Parathyroid adenoma (tissue), 2 donors: ENCODE data around the gene MKKS.

Experiments used
- H2AFZ ChIP-seq: fragments of 300-600 bp; sonication (generic); one replicate; pipeline ENCODE4 v1.7.0; 2017; ENCODE audit warnings: antibody characterized with exemption, mild to moderate bottlenecking
- H3K27ac ChIP-seq: fragments of 300-600 bp; sonication (generic); one replicate; pipeline ENCODE4 v1.7.0; 2017
- H3K27me3 ChIP-seq: fragments of 300-600 bp; sonication (generic); one replicate; pipeline ENCODE4 v1.7.0; 2017; ENCODE audit warnings: low read length; ENCODE audit not compliant: control insufficient read depth, insufficient read depth
- H3K36me3 ChIP-seq: fragments of 300-600 bp; sonication (generic); one replicate; pipeline ENCODE4 v1.7.0; 2017; ENCODE audit warnings: low read length; ENCODE audit not compliant: control insufficient read depth, insufficient read depth
- H3K4me1 ChIP-seq: fragments of 300-600 bp; sonication (generic); one replicate; pipeline ENCODE4 v1.7.0; 2017; ENCODE audit warnings: control low read depth
- H3K4me2 ChIP-seq: fragments of 300-600 bp; sonication (generic); one replicate; pipeline ENCODE4 v1.7.0; 2017; ENCODE audit warnings: low read length
- H3K4me3 ChIP-seq: fragments of 300-600 bp; sonication (generic); one replicate; pipeline ENCODE4 v1.7.0; 2017; ENCODE audit warnings: low read depth, low read length
- H3K79me2 ChIP-seq: fragments of 300-600 bp; sonication (generic); one replicate; pipeline ENCODE4 v1.7.0; 2017; ENCODE audit warnings: control low read depth
- H3K9ac ChIP-seq: fragments of 300-600 bp; sonication (generic); one replicate; pipeline ENCODE4 v1.7.0; 2017; ENCODE audit warnings: mild to moderate bottlenecking
- H3K9me3 ChIP-seq: fragments of 300-600 bp; sonication (generic); one replicate; pipeline ENCODE4 v1.7.0; 2017; ENCODE audit warnings: low read length; ENCODE audit not compliant: control insufficient read depth
- TF ChIP-seq, protein P1 (sequence below): fragments of 300-600 bp; sonication (generic); IDR thresholded peaks from one replicate; pipeline ENCODE4 v1.7.0; 2017; ENCODE audit warnings: antibody characterized with exemption, mild to moderate bottlenecking
- donor health status: primary hyperparathyroidism.

Gene MKKS

GRCh38 chr20:10370091-10370887 is 63.7 kb downstream of the MKKS start:
- TF ChIP-seq, protein P1, sequence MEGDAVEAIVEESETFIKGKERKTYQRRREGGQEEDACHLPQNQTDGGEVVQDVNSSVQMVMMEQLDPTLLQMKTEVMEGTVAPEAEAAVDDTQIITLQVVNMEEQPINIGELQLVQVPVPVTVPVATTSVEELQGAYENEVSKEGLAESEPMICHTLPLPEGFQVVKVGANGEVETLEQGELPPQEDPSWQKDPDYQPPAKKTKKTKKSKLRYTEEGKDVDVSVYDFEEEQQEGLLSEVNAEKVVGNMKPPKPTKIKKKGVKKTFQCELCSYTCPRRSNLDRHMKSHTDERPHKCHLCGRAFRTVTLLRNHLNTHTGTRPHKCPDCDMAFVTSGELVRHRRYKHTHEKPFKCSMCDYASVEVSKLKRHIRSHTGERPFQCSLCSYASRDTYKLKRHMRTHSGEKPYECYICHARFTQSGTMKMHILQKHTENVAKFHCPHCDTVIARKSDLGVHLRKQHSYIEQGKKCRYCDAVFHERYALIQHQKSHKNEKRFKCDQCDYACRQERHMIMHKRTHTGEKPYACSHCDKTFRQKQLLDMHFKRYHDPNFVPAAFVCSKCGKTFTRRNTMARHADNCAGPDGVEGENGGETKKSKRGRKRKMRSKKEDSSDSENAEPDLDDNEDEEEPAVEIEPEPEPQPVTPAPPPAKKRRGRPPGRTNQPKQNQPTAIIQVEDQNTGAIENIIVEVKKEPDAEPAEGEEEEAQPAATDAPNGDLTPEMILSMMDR: no peak
- no peaks in the 10 kb centered on the region for H3K27me3 ChIP-seq
- no peaks in the 10 kb centered on the region for H3K79me2 ChIP-seq
- H3K27ac ChIP-seq: no peak overlapping the region
- peaks cover 3% of the 10 kb centered on the region for H3K4me1 ChIP-seq
- H3K4me3 ChIP-seq: no peak overlapping the region
- no peaks in the 10 kb centered on the region for H3K36me3 ChIP-seq
- no peak overlapping the region for H3K9ac ChIP-seq
- H2AFZ ChIP-seq: no peak overlapping the region
- no peaks in the 10 kb centered on the region for H3K9me3 ChIP-seq
- H3K4me2 ChIP-seq: no peak overlapping the region

- H3K27ac ChIP-seq: no peak overlapping the region
- H3K4me2 ChIP-seq: no peak overlapping the region
These were observed 64.3 kb downstream of the MKKS start for GRCh38 chr20:10369723-10370090.

DNA sequence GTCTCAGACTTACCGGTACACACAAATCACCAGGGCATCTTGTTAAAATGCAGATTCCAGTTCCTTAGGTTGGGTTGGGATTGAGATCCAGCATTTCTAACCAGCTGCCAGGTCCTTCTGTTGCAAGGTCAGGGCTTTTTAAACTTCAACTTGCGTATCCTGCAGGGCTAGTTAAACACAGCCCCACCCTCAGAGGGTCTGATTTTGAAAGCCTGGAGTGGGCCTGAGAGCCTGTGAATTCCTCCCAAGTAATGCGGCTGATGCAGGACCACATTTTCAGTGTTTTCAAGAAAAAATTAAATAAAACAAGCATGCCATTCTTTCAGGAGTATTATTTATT is 65.3 kb downstream of the MKKS start:
- Histone ChIP-seq H3K27me3 (no peaks in the 10 kb centered on the region), H3K79me2 (no peaks in the 10 kb centered on the region), H3K4me3 (no peak overlapping the region), H3K27ac (no peak overlapping the region), H3K9ac (no peak overlapping the region), H3K36me3 (no peaks in the 10 kb centered on the region), H3K4me2 (no peak overlapping the region), H3K9me3 (no peaks in the 10 kb centered on the region), H2AFZ (no peak overlapping the region), H3K4me1 (peaks cover 3% of the 10 kb centered on the region)
- TF ChIP-seq, protein P1: no peak

More at GRCh38 chr20:10369723-10370090, 64.3 kb downstream of the MKKS start:
- Histone ChIP-seq H3K79me2 (no peaks in the 10 kb centered on the region), H3K9me3 (no peaks in the 10 kb centered on the region), H2AFZ (no peak overlapping the region), H3K4me3 (no peak overlapping the region), H3K9ac (no peak overlapping the region), H3K27me3 (no peaks in the 10 kb centered on the region), H3K4me1 (peaks cover 3% of the 10 kb centered on the region), H3K36me3 (no peaks in the 10 kb centered on the region)
- TF ChIP-seq, protein P1: no peak

GRCh38 chr20:10367943-10368701 is 65.9 kb downstream of the MKKS start:
- no peaks in the 10 kb centered on the region for H3K27me3 ChIP-seq
- TF ChIP-seq, protein P1: no peak
- no peak overlapping the region for H2AFZ ChIP-seq
- no peak overlapping the region for H3K27ac ChIP-seq
- peaks cover 3% of the 10 kb centered on the region for H3K4me1 ChIP-seq
- H3K9ac ChIP-seq: no peak overlapping the region
- no peaks in the 10 kb centered on the region for H3K9me3 ChIP-seq
- H3K36me3 ChIP-seq: no peaks in the 10 kb centered on the region
- no peaks in the 10 kb centered on the region for H3K79me2 ChIP-seq
- no peak overlapping the region for H3K4me3 ChIP-seq
- no peak overlapping the region for H3K4me2 ChIP-seq

- TF ChIP-seq, protein P1: no peak
- H3K9me3 ChIP-seq: no peaks in the 10 kb centered on the region
- H2AFZ ChIP-seq: no peak overlapping the region
- H3K9ac ChIP-seq: no peak overlapping the region
- H3K27ac ChIP-seq: no peak overlapping the region
- peaks cover 3% of the 10 kb centered on the region for H3K4me1 ChIP-seq
- no peaks in the 10 kb centered on the region for H3K79me2 ChIP-seq
- no peaks in the 10 kb centered on the region for H3K27me3 ChIP-seq
- no peak overlapping the region for H3K4me2 ChIP-seq
- H3K4me3 ChIP-seq: no peak overlapping the region
- H3K36me3 ChIP-seq: no peaks in the 10 kb centered on the region
These were observed 66.4 kb downstream of the MKKS start for GRCh38 chr20:10367693-10367942.
